Upper lobe of left lung (tissue), 4 donors: Measurements from ENCODE around the gene SIGLEC10.

Source experiments
- POLR2A ChIP-seq, 4 donors: fragments of 450-650 bp; IDR thresholded peaks; one replicate each; pipeline ENCODE4 v1.5.1; 2016 to 2017; ENCODE audit warnings: antibody characterized with exemption in 4 of 4, mild to moderate bottlenecking in 2 of 4
- TF ChIP-seq, protein P1 (sequence below), 6 experiments: fragments of 450-650 bp in 4 of 6; fragments of 200-600 bp in 2 of 6; sonication (generic) in 2 of 6; IDR thresholded peaks; one replicate each; pipeline ENCODE4 v1.5.1; 2016 to 2019; ENCODE audit warnings: antibody characterized with exemption in 6 of 6

GRCh38 chr19:51418707-51419106 is 1.3 kb upstream of the SIGLEC10 start:
- TF ChIP-seq, protein P1, sequence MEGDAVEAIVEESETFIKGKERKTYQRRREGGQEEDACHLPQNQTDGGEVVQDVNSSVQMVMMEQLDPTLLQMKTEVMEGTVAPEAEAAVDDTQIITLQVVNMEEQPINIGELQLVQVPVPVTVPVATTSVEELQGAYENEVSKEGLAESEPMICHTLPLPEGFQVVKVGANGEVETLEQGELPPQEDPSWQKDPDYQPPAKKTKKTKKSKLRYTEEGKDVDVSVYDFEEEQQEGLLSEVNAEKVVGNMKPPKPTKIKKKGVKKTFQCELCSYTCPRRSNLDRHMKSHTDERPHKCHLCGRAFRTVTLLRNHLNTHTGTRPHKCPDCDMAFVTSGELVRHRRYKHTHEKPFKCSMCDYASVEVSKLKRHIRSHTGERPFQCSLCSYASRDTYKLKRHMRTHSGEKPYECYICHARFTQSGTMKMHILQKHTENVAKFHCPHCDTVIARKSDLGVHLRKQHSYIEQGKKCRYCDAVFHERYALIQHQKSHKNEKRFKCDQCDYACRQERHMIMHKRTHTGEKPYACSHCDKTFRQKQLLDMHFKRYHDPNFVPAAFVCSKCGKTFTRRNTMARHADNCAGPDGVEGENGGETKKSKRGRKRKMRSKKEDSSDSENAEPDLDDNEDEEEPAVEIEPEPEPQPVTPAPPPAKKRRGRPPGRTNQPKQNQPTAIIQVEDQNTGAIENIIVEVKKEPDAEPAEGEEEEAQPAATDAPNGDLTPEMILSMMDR (IDR thresholded peaks at IDR 0.05) = no peak
- TF ChIP-seq POLR2A (IDR thresholded peaks at IDR 0.05) = no peak
